SK-N-SH (cell line): Measurements from ENCODE around the gene KLHL26. TPM values are rescaled to one million over a fixed set of nuclear protein-coding genes. Genes with fewer than 3 reads are reported as not detected.

Source experiments
- CTCF ChIA-PET: fragments of 300-600, 350-600 bp; formaldehyde crosslinking; extraction: SDS; loops from one replicate; lab custom pipeline; 2021; lab: Yijun Ruan, JAX
- POLR2A ChIA-PET: fragments of 350-600 bp; sonication (Branson Sonifier 250); formaldehyde crosslinking; extraction: SDS; loops from one replicate; lab custom pipeline; 2020; ENCODE audit warnings: antibody characterized with exemption, inconsistent platforms; lab: Yijun Ruan, JAX
- DNase-seq: peaks from one replicate; pipeline ENCODE4 v3.0.0; 2012
- H2AFZ ChIP-seq: fragments of 200-600 bp; sonication (generic); 2 replicates; pipeline ENCODE4 v1.8.1; 2016; ENCODE audit warnings: antibody characterized with exemption, mild to moderate bottlenecking, low read depth
- H3F3A ChIP-seq: fragments of 200-600 bp; sonication (generic); replicated peaks from 2 replicates; pipeline ENCODE3; 2016; ENCODE audit warnings: antibody characterized with exemption, mild to moderate bottlenecking; ENCODE audit not compliant: insufficient read depth
- H3K27ac ChIP-seq, 2 experiments: fragments of 200-500 bp in 1 of 2; fragments of 200-600 bp in 1 of 2; sonication (Bioruptor generic) in 1 of 2; sonication (generic), shearing (Covaris generic) in 1 of 2; 2 replicates each; pipeline versions ENCODE4 v1.5.1 to v1.6.1; 2014 to 2016; ENCODE audit warnings: low read depth in 2 of 2, inconsistent platforms in 1 of 2, low read length in 1 of 2, mild to moderate bottlenecking in 1 of 2, mixed read lengths in 1 of 2
- H3K27me3 ChIP-seq: fragments of 200-600 bp; sonication (generic), shearing (Covaris generic); 2 replicates; pipeline ENCODE4 v1.6.1; 2016; ENCODE audit warnings: mixed run types; ENCODE audit not compliant: insufficient read depth
- H3K36me3 ChIP-seq, 2 experiments: fragments of 200-500 bp in 1 of 2; fragments of 200-600 bp in 1 of 2; sonication (Bioruptor generic) in 1 of 2; sonication (generic) in 1 of 2; replicated peaks in 1 of 2; 2 replicates each; pipeline versions ENCODE3 to v1.5.1; 2014 to 2016; ENCODE audit warnings: low read length in 1 of 2, mild to moderate bottlenecking in 1 of 2; ENCODE audit not compliant: insufficient read depth in 2 of 2, control insufficient read depth in 1 of 2
- H3K4me1 ChIP-seq, 2 experiments: fragments of 200-500 bp in 1 of 2; fragments of 200-600 bp in 1 of 2; sonication (Bioruptor generic) in 1 of 2; sonication (generic), shearing (Covaris generic) in 1 of 2; 2 replicates each; pipeline versions ENCODE4 v1.5.1 to v1.6.1; 2014 to 2016; ENCODE audit warnings: low read depth in 1 of 2, low read length in 1 of 2, mixed run types in 1 of 2; ENCODE audit not compliant: insufficient read depth in 2 of 2, control insufficient read depth in 1 of 2
- H3K4me2 ChIP-seq: fragments of 200-600 bp; sonication (generic), shearing (Covaris generic); 2 replicates; pipeline ENCODE4 v1.6.1; 2017; ENCODE audit warnings: mixed run types
- H3K4me3 ChIP-seq, 2 experiments: fragments of 200-500 bp in 1 of 2; fragments of 200-600 bp in 1 of 2; sonication (Bioruptor generic) in 1 of 2; sonication (generic), shearing (Covaris generic) in 1 of 2; 2 replicates each; pipeline versions ENCODE4 v1.5.1 to v1.8.1; 2014 to 2016; ENCODE audit warnings: low read depth in 2 of 2, inconsistent platforms in 1 of 2, low read length in 1 of 2, mild to moderate bottlenecking in 1 of 2, mixed read lengths in 1 of 2, moderate library complexity in 1 of 2
- H3K79me2 ChIP-seq: fragments of 200-600 bp; sonication (generic); 2 replicates; pipeline ENCODE4 v1.8.1; 2017; ENCODE audit warnings: mild to moderate bottlenecking; ENCODE audit not compliant: insufficient read depth
- H3K9ac ChIP-seq: fragments of 200-600 bp; sonication (generic); 2 replicates; pipeline ENCODE4 v1.6.1; 2017; ENCODE audit warnings: mixed run types
- H3K9me2 ChIP-seq: fragments of 200-600 bp; sonication (generic); 2 replicates; pipeline ENCODE4 v1.6.1; 2017; ENCODE audit warnings: mixed run types
- H3K9me3 ChIP-seq: fragments of 200-600 bp; sonication (generic); 2 replicates; pipeline ENCODE4 v1.6.1; 2017; ENCODE audit warnings: mixed run types, mild to moderate bottlenecking, moderate library complexity
- H4K20me1 ChIP-seq: fragments of 200-600 bp; sonication (generic); 2 replicates; pipeline ENCODE4 v1.6.1; 2017; ENCODE audit warnings: mild to moderate bottlenecking, mixed run types; ENCODE audit not compliant: insufficient read depth
- GABPA ChIP-seq: IDR thresholded peaks from 2 replicates; pipeline ENCODE4 v1.4.0; 2012; ENCODE audit warnings: low read depth, mild to moderate bottlenecking
- GATA2 ChIP-seq: sonication (generic); formaldehyde crosslinking; IDR thresholded peaks from 2 replicates; pipeline ENCODE4 v1.5.0; 2020; ENCODE audit warnings: mild to moderate bottlenecking, missing genetic modification reagents
- NRF1 ChIP-seq: IDR thresholded peaks from 2 replicates; pipeline ENCODE4 v1.6.1; 2012; ENCODE audit warnings: low read depth, mild to moderate bottlenecking, low read length
- WGBS: methylation state at CpG from one replicate; pipeline ENCODE4 v1.1.6; 2017; ENCODE audit warnings: low lambda C conversion rate; 5-methylcytosine and 5-hydroxymethylcytosine counted together
- polyA plus RNA-seq, 3 experiments: library from polyadenylated mRNA; depleted of rRNA; stranded (reverse); fragments of >200 nt; gene quantifications; 2 replicates each; pipeline ENCODE4 v1.2.3, GENCODE V29; 2012
- small RNA-seq, 7 experiments: library from RNA; depleted of rRNA; stranded (forward); fragments of <200 nt; gene quantifications; one replicate each; pipeline ENCODE3, GENCODE V24; 2012

Gene KLHL26
- polyA plus RNA-seq, 1 of the 3 experiments (the other 2 are of a cell fraction), result 4.6 TPM

GRCh38 chr19:18719541-18719940 is 82.7 kb downstream of the KLHL26 start:
- H2AFZ ChIP-seq, result no peak overlapping the region
- TF ChIP-seq GATA2 (CRISPR knock-in tag), result peak; percentile 29; the same call in 1 of the 2 replicates
- TF ChIP-seq NRF1, result no peak
- TF ChIP-seq GABPA, result no peak
- TF ChIP-seq, all 33 proteins: peak for 1
- CTCF ChIA-PET, result interaction anchor here (1.0 to 1.3 kb wide), 2 partner anchors 16 to 17 kb away, joined by 3 read pairs; no protein-coding TSS in a partner anchor
- peak; percentile 80 for DNase-seq
- whole genome bisulfite sequencing, result 78% methylated on average over 6 of the region's 25 CpGs
- Histone ChIP-seq H3K4me1 (peaks cover 0 to 31% of the 10 kb centered on the region in 2 experiments; a peak in 1 of 4 replicates), H3K36me3 (peaks cover 0 to 3% of the 10 kb centered on the region in 2 experiments), H3F3A (no peaks in the 10 kb centered on the region), H3K4me2 (no peak overlapping the region), H3K27me3 (no peaks in the 10 kb centered on the region), H4K20me1 (0 out of 2 replicates have a peak, but pooled peaks cover 14% of the 10 kb centered on the region), H3K9ac (no peak overlapping the region), H3K9me2 (no peaks in the 10 kb centered on the region), H3K79me2 (no peaks in the 10 kb centered on the region), H3K4me3 (no peak overlapping the region), H3K9me3 (no peaks in the 10 kb centered on the region), H3K27ac (peak overlapping the region in 1 of 2 experiments; percentile 26; a peak in 2 of 4 replicates)
- POLR2A ChIA-PET, result no interaction called here

Small RNA genes within 50 kb of the gene (small RNA-seq; reads per million reads assigned to genes)
- 0 reads per million in 7 experiments for gene RN7SL155P

Other genes with a start within 250 kb of the KLHL26 start
- not detected in 2 replicates for gene LRRC25, start 239.4 kb upstream of the KLHL26 start, polyA plus RNA-seq (2012; rRNA removed)
- 22.5 and 24.9 TPM in 2 replicates for gene SSBP4, start 217.6 kb upstream of the KLHL26 start, polyA plus RNA-seq (2012; rRNA removed)
- gene ISYNA1, start 198.9 kb upstream of the KLHL26 start, polyA plus RNA-seq (2012; rRNA removed), result 48.0 and 49.4 TPM in 2 replicates
- gene ELL, start 115.0 kb upstream of the KLHL26 start, polyA plus RNA-seq (2012; rRNA removed), result 3.6 and 7.4 TPM in 2 replicates
- gene FKBP8, start 93.5 kb upstream of the KLHL26 start, polyA plus RNA-seq (2012; rRNA removed), result 227 and 273 TPM in 2 replicates
- gene KXD1, start 79.2 kb upstream of the KLHL26 start, polyA plus RNA-seq (2012; rRNA removed), result 151 and 165 TPM in 2 replicates
- 2,690 and 3,026 TPM in 2 replicates for gene UBA52, start 65.2 kb upstream of the KLHL26 start, polyA plus RNA-seq (2012; rRNA removed)
- gene REX1BD, start 48.2 kb upstream of the KLHL26 start, polyA plus RNA-seq (2012; rRNA removed), result 109 and 159 TPM in 2 replicates
- gene CRLF1, start 30.2 kb upstream of the KLHL26 start, polyA plus RNA-seq (2012; rRNA removed), result 0.71 and 0.84 TPM in 2 replicates
- gene TMEM59L, start 24.2 kb upstream of the KLHL26 start, polyA plus RNA-seq (2012; rRNA removed), result 5.8 and 9.6 TPM in 2 replicates
- 2.2 and 5.0 TPM in 2 replicates for gene CRTC1, start 46.7 kb downstream of the KLHL26 start, polyA plus RNA-seq (2012; rRNA removed)
- gene COMP, start 154.3 kb downstream of the KLHL26 start, polyA plus RNA-seq (2012; rRNA removed), result 0.26 and 0.42 TPM in 2 replicates
- 20.3 and 33.3 TPM in 2 replicates for gene UPF1, start 194.9 kb downstream of the KLHL26 start, polyA plus RNA-seq (2012; rRNA removed)